WTC11 (cell line): ENCODE data around the gene IL17RD.

Experiments
- ELF4 ChIP-seq: sonication (generic); formaldehyde crosslinking; IDR thresholded peaks from 2 replicates; pipeline ENCODE4 v1.8.1; 2022; ENCODE audit warnings: low read depth, mild to moderate bottlenecking, moderate library complexity, missing genetic modification reagents
- FOXP1 ChIP-seq: sonication (generic); formaldehyde crosslinking; IDR thresholded peaks from 2 replicates; pipeline ENCODE4 v1.8.0; 2022; ENCODE audit warnings: missing genetic modification reagents, mild to moderate bottlenecking, moderate library complexity, borderline replicate concordance
- NFYB ChIP-seq: sonication (generic); formaldehyde crosslinking; conservative IDR thresholded peaks from 2 replicates; pipeline ENCODE4 v1.8.0; 2022; ENCODE audit warnings: low read depth, missing genetic modification reagents
- ZNF281 ChIP-seq: sonication (generic); formaldehyde crosslinking; IDR thresholded peaks from 2 replicates; pipeline ENCODE4 v1.8.0; 2023; ENCODE audit warnings: mild to moderate bottlenecking, missing genetic modification reagents
- TF ChIP-seq, protein P1 (sequence below): fragments of 200-600 bp; IDR thresholded peaks from 2 replicates; pipeline ENCODE4 v1.8.0; 2022; ENCODE audit warnings: antibody characterized with exemption

DNA sequence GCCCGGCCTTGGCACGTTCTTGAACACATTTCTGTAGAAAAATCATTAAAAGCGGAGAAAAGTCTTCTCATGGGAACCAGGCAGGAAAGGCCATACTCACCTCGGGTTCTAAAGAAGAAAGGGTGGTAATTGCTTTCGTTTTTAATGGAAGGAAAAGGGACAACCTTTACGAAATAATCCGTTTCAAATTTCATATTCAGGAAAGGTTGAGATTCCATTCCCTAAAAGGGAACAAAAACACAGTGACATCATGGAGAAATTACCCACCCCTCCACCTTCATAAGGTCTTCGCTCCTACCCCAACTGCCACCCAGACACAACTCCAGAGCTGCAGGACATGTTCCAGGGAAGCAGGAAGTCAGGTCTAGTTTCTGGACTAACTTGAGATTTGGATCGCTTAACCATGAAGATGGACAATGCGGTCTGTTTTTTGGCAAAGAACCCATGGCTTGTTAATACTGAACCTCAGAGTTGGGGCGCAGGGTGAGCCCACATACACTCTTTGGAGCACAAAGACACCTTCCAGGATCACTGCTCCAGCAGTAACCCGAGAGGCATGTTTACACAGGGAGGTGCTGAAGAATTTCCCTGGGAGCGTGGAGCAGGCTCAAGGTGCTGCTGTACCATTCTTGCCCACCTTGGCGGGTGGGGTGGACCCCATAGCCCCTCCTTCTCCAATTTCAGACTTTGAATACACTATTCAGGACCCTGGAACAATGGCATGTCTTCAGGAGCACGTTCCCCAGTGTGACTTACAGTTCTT, 55.5 kb downstream of the IL17RD start:
- TF ChIP-seq, protein P1, sequence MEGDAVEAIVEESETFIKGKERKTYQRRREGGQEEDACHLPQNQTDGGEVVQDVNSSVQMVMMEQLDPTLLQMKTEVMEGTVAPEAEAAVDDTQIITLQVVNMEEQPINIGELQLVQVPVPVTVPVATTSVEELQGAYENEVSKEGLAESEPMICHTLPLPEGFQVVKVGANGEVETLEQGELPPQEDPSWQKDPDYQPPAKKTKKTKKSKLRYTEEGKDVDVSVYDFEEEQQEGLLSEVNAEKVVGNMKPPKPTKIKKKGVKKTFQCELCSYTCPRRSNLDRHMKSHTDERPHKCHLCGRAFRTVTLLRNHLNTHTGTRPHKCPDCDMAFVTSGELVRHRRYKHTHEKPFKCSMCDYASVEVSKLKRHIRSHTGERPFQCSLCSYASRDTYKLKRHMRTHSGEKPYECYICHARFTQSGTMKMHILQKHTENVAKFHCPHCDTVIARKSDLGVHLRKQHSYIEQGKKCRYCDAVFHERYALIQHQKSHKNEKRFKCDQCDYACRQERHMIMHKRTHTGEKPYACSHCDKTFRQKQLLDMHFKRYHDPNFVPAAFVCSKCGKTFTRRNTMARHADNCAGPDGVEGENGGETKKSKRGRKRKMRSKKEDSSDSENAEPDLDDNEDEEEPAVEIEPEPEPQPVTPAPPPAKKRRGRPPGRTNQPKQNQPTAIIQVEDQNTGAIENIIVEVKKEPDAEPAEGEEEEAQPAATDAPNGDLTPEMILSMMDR = no peak
- TF ChIP-seq FOXP1 (CRISPR knock-in tag) (no peak), NFYB (CRISPR knock-in tag) (no peak), ZNF281 (CRISPR knock-in tag) (no peak), ELF4 (CRISPR knock-in tag) (no peak)
